GM18868 (cell line): ENCODE data around the gene BANK1.

Experiments
- ATAC-seq: cut with Tn5 transposase; IDR thresholded peaks from one replicate; pipeline ENCODE4 v1.9.1; 2021; ENCODE audit warnings: mild to moderate bottlenecking, moderate library complexity; ENCODE audit not compliant: unreplicated experiment

Gene BANK1

GRCh38 chr4:101813604-101814003 is 23.1 kb downstream of the BANK1 start:
- peak; percentile 90 for ATAC-seq

GRCh38 chr4:101818362-101818761 is 27.8 kb downstream of the BANK1 start:
- no peak for ATAC-seq

- ATAC-seq = no peak
Observed at GRCh38 chr4:101823864-101824263, 33.3 kb downstream of the BANK1 start.

GRCh38 chr4:101824500-101824899 is 34.0 kb downstream of the BANK1 start:
- no peak for ATAC-seq

GRCh38 chr4:101825953-101826352 is 35.4 kb downstream of the BANK1 start:
- no peak for ATAC-seq

- ATAC-seq = no peak
Observed at GRCh38 chr4:101831816-101832215, 41.3 kb downstream of the BANK1 start.

- no peak for ATAC-seq
Observed at GRCh38 chr4:101833480-101833879, 43.0 kb downstream of the BANK1 start.

- ATAC-seq = no peak
Observed at GRCh38 chr4:101835121-101835904, 44.8 kb downstream of the BANK1 start.

GRCh38 chr4:101843054-101843453 is 52.5 kb downstream of the BANK1 start:
- peak; percentile 47 for ATAC-seq

- ATAC-seq = no peak
Observed at GRCh38 chr4:101846550-101846949, 56.0 kb downstream of the BANK1 start.

GRCh38 chr4:101850698-101851097 is 60.2 kb downstream of the BANK1 start:
- peak; percentile 70 for ATAC-seq

- ATAC-seq = no peak
Observed at GRCh38 chr4:101851672-101852071, 61.1 kb downstream of the BANK1 start.

GRCh38 chr4:101853028-101853427 is 62.5 kb downstream of the BANK1 start:
- ATAC-seq = peak; percentile 45

- ATAC-seq = no peak
Observed at GRCh38 chr4:101853691-101854090, 63.2 kb downstream of the BANK1 start.

- no peak for ATAC-seq
Observed at GRCh38 chr4:101855239-101855638, 64.7 kb downstream of the BANK1 start.

- no peak for ATAC-seq
Observed at GRCh38 chr4:101856149-101856548, 65.6 kb downstream of the BANK1 start.

- no peak for ATAC-seq
Observed at GRCh38 chr4:101857176-101857575, 66.6 kb downstream of the BANK1 start.

- no peak for ATAC-seq
Observed at GRCh38 chr4:101858641-101859040, 68.1 kb downstream of the BANK1 start.

GRCh38 chr4:101862595-101862994 is 72.1 kb downstream of the BANK1 start:
- peak; percentile 60 for ATAC-seq

GRCh38 chr4:101864660-101865059 is 74.1 kb downstream of the BANK1 start:
- no peak for ATAC-seq

- ATAC-seq = no peak
Observed at GRCh38 chr4:101865501-101866062, 75.1 kb downstream of the BANK1 start.

- peak; percentile 44 for ATAC-seq
Observed at GRCh38 chr4:101870874-101871273, 80.3 kb downstream of the BANK1 start.
